HG03378 (cell line): Measurements from ENCODE around the gene TDRD12.

Experiments
- ATAC-seq: cut with Tn5 transposase; IDR thresholded peaks from one replicate; pipeline ENCODE4 v1.9.1; 2021; ENCODE audit warnings: mild to moderate bottlenecking, moderate library complexity; ENCODE audit not compliant: unreplicated experiment

TDRD12 gene

DNA sequence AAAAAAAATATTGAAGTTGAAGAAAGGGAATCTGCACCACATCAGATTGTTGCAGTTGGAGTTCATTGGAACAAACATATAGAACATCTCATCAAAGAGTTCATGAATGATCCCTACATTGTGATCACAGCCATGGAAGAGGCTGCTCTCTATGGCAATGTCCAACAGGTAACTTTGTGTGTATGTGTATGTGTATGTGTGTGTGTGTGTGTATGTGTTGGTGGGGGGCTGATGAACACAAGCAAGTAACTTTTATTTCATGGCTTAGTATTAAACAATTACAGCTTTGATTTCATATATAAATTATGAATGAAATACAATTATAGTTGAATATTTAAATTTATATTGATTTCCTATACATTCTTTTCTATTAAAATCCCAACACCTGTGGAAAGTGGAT lies 80.6 kb downstream of the TDRD12 start:
- ATAC-seq = no peak

DNA sequence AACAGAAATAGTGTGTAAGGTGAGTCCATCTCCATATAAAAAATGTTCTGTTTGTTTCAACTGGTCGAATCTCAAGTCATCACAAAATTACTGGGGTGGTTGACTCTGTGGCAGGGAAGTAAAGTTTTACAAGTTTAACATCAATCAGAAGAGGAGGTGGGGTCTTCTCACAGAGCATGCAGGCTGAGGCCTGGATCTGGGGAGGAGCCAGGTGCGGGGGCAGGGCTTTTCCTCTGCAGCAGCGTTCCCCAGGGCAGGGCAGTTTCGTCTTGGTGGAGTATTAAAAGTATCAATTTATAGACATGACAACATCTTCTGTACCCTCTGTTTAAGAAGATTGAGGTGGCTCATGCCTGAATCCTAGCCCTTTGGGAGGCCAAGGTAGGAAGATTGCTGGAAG lies 81.2 kb downstream of the TDRD12 start:
- no peak for ATAC-seq

GRCh38 chr19:32802840-32803239 lies 83.3 kb downstream of the TDRD12 start:
- ATAC-seq = no peak

DNA sequence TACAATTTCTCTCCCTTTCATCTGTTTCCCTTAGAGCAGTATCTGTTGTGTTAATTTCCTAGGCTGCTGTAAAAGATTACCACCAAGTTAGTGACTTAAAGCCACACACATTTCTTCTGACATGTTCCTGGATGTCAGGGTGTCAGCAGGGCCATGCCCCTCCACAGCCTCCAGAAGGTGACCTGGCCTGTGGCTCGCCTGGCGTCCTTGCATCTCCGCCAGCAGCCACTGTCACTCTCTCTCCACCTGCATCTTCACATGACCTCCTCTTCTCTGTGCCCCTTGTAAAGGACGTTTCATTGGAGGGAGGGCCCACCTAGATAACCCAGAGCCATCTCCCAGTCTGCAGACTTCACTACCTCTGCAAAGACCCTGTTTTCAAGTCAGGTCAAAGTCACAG lies 88.7 kb downstream of the TDRD12 start:
- no peak for ATAC-seq

DNA sequence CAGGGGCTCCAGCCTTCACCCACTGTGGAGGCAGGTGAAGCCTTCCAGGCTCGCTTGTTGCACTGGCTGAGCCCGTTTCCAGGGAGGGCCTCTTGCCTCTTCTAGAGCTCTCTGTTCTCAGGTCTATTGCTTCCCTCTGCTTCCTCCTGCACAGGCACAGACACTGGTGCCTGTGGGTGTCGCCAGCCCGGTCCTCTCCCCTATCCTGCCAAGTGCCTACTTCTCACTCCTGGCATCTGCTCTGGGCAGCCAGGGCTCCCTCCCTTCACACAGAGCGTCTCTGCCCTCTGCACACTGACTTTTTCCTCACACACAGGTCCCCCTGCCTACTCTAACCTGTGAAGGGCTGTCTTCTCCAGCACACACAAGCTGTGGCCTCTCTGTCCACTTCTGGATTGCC lies 89.7 kb downstream of the TDRD12 start:
- ATAC-seq = no peak

- ATAC-seq = no peak
Observed at GRCh38 chr19:32809754-32810153, 90.2 kb downstream of the TDRD12 start.

GRCh38 chr19:32810452-32810851 lies 90.9 kb downstream of the TDRD12 start:
- ATAC-seq = no peak

GRCh38 chr19:32811151-32811550 lies 91.6 kb downstream of the TDRD12 start:
- no peak for ATAC-seq

DNA sequence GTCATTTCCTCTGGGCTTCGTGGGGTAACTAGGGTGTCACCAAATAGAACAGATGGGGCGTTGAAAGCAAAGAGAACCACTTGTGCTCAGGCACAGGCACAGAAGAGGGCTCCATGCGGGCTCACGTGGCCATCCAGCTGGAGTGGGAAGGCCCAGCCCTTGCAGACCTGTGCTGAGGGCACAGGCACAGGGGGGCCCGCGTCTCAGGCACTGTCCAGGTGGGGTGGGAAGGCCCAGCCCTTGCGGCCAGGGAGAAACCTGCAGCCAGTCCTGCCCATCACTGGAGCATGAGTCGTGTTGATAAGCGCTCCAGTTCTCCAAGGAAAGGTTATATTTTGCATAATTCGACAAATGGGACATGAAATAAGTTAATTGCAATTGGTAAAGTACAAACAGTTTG lies 92.5 kb downstream of the TDRD12 start:
- ATAC-seq = no peak

- ATAC-seq = no peak
Observed at GRCh38 chr19:32812571-32812970, 93.0 kb downstream of the TDRD12 start.

DNA sequence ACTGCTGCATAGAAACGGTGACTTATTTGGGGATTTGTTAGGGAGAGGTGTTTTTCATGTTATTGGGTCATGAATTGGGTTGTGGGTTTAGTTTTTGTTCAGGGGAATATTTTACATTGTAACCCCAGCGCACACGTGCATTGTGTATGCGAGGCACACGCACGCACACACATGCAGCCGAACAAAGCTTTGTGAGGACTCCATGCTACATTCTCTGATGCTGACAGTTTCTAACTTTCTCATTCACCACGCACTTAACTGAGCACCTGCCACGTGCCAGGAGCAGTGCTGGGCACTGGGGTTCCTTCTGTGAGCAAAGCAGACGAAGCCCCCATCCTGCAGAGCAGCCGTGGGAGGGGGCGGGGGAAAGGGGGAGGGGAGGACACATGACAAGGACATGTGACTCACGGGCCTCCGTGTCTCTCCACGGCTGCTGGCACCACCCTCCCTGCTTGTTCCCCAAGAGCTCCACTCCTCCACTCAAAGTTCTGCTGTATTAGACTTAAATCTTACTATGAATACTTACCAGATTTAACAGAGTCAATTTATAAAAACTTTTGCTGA lies 94.4 kb downstream of the TDRD12 start:
- no peak for ATAC-seq

DNA sequence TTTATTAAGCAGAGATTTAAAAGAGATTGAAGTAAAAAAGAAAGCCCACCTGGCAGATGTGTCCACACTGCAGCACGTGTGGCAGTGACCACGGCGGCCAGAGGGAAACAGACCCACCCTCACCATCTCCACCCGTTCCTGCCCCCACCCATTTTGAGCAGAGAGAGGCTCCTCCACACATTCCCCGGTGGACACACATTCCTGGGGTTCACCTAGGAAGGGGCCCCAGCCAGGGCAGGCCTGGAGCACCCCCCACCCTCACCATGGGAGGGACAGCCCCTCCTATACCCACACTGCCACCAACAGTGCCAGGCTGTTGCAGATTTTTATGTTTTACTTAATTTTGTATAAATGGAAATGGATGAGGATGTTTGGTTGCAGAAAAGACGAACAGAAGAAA lies 95.1 kb downstream of the TDRD12 start:
- no peak for ATAC-seq

- ATAC-seq = no peak
Observed at GRCh38 chr19:32816555-32817099, 97.1 kb downstream of the TDRD12 start.

GRCh38 chr19:32817569-32818476 lies 98.3 kb downstream of the TDRD12 start:
- ATAC-seq = no peak

DNA sequence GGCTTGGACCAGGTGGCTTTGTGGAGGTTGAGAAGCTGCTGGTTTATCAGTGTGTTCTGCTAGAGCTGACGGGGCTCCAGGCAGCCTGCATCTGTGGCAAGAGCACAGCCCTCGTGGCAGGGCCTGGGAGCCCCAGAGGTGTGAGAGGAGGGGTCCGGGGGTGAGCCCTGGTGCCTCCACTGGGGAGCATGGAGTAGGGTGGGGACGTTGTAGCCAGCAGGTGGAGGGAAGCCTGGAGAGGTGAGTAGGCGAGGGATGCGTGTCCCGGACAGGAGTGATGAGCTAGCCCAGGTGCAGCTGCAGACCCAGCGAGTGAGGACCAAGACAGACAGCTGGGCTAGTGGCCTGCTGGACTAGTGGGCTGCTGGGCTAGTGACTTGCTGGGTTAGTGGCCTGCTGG lies 99.0 kb downstream of the TDRD12 start:
- ATAC-seq = no peak

- no peak for ATAC-seq
Observed at GRCh38 chr19:32819419-32820400, 100.1 kb downstream of the TDRD12 start.

GRCh38 chr19:32822916-32823746 lies 103.6 kb downstream of the TDRD12 start:
- no peak for ATAC-seq

GRCh38 chr19:32823747-32824102 lies 104.2 kb downstream of the TDRD12 start:
- ATAC-seq = no peak

- no peak for ATAC-seq
Observed at GRCh38 chr19:32824191-32824751, 104.7 kb downstream of the TDRD12 start.
